Measurements from ENCODE around the gene ZFTA.

DNA sequence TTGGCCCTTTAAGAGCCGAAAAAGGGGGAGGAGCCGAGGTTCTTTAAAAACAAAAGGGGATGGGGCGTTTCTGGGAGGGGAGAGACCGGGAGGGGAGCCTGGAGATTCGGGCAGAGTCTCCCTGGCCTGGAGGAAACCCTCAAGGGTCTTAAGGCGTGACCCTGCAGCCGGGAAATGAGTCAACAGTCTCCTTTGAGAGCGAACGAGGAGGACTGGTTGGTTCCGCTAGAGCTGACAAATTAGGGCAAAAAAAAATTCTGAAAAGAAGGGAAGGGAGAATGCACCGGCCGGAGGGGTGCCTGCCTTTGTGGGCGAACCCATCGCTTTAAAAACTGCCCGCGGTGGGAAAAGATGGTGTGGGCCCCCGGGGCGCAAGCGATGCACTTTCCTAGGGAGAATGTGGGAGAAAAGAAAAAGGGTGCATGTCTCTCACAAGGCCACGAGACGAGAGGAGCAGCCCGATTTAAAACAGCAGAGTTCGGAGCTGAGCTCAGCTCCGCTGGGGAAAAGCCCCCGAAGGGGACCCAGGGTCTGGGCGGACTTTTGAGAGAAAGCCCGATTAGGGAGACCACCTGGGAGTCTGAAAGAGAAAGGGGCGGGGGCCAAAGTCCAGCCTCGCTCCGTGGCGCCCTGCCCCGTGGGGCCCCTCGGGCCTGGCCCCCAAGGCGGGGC lies 874 bp downstream of the ZFTA start:
- TF ChIP-seq, protein P1, sequence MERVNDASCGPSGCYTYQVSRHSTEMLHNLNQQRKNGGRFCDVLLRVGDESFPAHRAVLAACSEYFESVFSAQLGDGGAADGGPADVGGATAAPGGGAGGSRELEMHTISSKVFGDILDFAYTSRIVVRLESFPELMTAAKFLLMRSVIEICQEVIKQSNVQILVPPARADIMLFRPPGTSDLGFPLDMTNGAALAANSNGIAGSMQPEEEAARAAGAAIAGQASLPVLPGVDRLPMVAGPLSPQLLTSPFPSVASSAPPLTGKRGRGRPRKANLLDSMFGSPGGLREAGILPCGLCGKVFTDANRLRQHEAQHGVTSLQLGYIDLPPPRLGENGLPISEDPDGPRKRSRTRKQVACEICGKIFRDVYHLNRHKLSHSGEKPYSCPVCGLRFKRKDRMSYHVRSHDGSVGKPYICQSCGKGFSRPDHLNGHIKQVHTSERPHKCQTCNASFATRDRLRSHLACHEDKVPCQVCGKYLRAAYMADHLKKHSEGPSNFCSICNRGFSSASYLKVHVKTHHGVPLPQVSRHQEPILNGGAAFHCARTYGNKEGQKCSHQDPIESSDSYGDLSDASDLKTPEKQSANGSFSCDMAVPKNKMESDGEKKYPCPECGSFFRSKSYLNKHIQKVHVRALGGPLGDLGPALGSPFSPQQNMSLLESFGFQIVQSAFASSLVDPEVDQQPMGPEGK (CRISPR knock-in tag; IDR thresholded peaks at IDR 0.05; ENCODE audit: borderline replicate concordance): no peak
- TF ChIP-seq ZFP30 (CRISPR knock-in tag; IDR thresholded peaks at IDR 0.05): no peak
- TF ChIP-seq ISL1 (CRISPR knock-in tag; IDR thresholded peaks at IDR 0.05): no peak
- no peak for TF ChIP-seq BACH2 (CRISPR knock-in tag; IDR thresholded peaks at IDR 0.05; ENCODE audit: borderline replicate concordance)
- TF ChIP-seq, protein P2, sequence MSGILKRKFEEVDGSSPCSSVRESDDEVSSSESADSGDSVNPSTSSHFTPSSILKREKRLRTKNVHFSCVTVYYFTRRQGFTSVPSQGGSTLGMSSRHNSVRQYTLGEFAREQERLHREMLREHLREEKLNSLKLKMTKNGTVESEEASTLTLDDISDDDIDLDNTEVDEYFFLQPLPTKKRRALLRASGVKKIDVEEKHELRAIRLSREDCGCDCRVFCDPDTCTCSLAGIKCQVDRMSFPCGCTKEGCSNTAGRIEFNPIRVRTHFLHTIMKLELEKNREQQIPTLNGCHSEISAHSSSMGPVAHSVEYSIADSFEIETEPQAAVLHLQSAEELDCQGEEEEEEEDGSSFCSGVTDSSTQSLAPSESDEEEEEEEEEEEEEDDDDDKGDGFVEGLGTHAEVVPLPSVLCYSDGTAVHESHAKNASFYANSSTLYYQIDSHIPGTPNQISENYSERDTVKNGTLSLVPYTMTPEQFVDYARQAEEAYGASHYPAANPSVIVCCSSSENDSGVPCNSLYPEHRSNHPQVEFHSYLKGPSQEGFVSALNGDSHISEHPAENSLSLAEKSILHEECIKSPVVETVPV (CRISPR knock-in tag; IDR thresholded peaks at IDR 0.05): no peak
- no peak for TF ChIP-seq TCF4 (CRISPR knock-in tag; IDR thresholded peaks at IDR 0.05; ENCODE audit: borderline replicate concordance)
- TF ChIP-seq ESRRG (CRISPR knock-in tag; IDR thresholded peaks at IDR 0.05): no peak
- TF ChIP-seq, protein P3, sequence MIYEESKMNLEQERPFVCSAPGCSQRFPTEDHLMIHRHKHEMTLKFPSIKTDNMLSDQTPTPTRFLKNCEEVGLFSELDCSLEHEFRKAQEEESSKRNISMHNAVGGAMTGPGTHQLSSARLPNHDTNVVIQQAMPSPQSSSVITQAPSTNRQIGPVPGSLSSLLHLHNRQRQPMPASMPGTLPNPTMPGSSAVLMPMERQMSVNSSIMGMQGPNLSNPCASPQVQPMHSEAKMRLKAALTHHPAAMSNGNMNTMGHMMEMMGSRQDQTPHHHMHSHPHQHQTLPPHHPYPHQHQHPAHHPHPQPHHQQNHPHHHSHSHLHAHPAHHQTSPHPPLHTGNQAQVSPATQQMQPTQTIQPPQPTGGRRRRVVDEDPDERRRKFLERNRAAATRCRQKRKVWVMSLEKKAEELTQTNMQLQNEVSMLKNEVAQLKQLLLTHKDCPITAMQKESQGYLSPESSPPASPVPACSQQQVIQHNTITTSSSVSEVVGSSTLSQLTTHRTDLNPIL (CRISPR knock-in tag; IDR thresholded peaks at IDR 0.05; ENCODE audit: low read depth): no peak
- no peak for TF ChIP-seq SNAI2 (CRISPR knock-in tag; IDR thresholded peaks at IDR 0.05)
- no peak for TF ChIP-seq TOX (CRISPR knock-in tag; IDR thresholded peaks at IDR 0.05; ENCODE audit: borderline replicate concordance)
- no peak for TF ChIP-seq ZNF565 (CRISPR knock-in tag; conservative IDR thresholded peaks at IDR 0.05; ENCODE audit: low read depth)

Measured in SK-N-SH treated with all-trans-retinoic acid at 6 μM for 48 hours (cell line).